ENCODE data around the gene CA10.

CA10 gene

DNA sequence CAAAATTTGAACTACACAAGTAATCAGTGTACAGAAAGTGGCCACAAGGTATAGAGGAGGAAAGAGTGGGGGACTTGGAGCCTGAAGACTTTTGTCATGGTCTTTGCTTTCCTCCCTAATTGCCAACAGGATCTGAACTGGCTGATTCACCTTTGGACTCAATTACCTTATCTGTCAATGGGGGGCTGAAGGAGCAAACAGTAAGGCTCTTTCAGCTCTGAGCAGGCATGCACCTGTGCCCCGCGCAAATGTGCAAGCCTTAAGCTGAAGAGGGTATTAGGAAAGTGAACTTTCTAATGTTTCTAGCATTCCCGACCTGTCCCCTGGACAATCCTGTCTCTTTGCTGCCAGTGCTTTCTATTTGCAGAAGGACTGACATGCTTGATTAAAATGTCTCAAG, 302.7 kb downstream of the CA10 start:
- no peak for DNase-seq

DNA sequence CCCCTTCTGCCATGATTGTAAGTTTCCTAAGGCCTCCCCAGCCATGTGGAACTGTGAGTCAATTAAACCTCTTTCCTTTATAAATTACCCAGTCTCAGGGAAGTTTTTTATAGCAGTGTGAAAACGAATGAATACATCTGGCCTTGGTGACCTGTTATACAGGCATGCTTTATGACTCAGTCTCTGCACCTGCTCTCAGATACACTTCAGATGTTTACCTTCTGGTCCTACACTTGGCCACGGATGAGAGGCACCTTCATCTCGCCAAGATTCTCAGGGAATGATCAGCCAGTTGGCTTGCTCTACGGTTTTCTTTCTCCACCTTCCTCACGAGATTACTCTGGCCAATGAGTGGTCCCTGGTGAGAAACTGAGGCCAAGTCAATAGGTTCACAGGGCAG, 304.7 kb downstream of the CA10 start:
- no peak for DNase-seq

- no peak for DNase-seq
Observed at GRCh38 chr17:51852603-51853002, 305.9 kb downstream of the CA10 start.

- DNase-seq = no peak
Observed at GRCh38 chr17:51850201-51850600, 308.3 kb downstream of the CA10 start.

GRCh38 chr17:51848451-51848850, 310.1 kb downstream of the CA10 start:
- no peak for DNase-seq

GRCh38 chr17:51846566-51846965, 311.9 kb downstream of the CA10 start:
- no peak for DNase-seq

- no peak for DNase-seq
Observed at GRCh38 chr17:51845776-51846175, 312.7 kb downstream of the CA10 start.

DNA sequence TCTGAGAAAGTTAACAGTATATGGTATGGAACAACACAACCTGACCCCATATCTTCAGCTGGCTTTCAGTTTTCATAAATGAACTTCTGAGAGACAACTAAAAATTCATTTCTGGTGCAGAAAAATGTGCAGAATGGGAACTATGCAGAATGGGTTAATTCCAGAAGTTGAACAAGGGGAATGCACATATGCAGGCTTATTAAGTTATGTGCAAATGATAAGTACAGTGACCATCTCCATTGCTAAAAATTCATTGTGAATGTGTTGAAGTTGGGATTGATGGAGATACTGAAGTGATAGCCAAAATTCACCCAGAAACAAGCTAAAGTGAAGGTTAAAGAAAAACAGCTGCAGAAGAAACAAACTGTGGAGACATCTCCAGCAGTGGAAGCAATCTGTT, 315.8 kb downstream of the CA10 start:
- DNase-seq = no peak

DNA sequence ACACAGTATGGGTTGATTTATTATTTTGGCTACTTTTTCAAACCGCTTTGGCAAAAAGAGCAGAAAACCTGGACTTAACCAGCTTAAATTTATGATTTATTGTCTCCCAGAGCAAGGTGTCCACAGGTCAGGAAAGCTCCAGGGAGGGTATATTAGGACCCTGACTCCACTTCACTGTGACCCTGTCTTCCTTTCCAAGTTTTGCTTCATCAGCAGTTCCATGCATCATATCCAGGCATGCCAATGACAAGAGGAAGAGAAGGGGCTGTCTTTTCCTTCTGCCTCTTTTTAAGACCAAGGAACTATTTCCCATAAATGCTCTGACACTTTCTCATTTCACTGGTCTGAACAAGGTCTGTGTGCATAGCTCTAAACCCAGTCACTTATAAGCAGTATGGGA, 316.8 kb downstream of the CA10 start:
- no peak for DNase-seq

- no peak for DNase-seq
Observed at GRCh38 chr17:51840688-51841087, 317.8 kb downstream of the CA10 start.

- no peak for DNase-seq
Observed at GRCh38 chr17:51833620-51834019, 324.9 kb downstream of the CA10 start.

DNA sequence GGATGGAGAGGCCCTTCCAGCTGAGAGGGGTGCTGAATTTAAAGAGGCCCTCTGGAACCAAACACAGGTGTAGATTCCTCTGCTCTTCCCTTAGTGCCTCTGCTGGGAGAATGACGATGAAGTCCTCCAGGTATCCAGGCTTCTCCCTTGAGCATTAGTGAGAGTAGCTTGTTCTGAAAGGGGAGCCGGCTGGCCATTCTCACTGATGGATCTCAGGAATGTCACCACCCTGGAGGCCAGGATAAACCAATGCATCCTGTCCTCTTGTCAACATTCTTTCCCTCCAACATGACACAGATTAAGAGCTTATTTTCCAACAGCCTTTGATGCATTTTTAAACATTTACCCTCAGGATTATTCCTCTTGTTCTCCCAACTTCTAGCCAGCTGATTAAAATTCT, 325.5 kb downstream of the CA10 start:
- no peak for DNase-seq

- DNase-seq = no peak
Observed at GRCh38 chr17:51830886-51831285, 327.6 kb downstream of the CA10 start.

DNA sequence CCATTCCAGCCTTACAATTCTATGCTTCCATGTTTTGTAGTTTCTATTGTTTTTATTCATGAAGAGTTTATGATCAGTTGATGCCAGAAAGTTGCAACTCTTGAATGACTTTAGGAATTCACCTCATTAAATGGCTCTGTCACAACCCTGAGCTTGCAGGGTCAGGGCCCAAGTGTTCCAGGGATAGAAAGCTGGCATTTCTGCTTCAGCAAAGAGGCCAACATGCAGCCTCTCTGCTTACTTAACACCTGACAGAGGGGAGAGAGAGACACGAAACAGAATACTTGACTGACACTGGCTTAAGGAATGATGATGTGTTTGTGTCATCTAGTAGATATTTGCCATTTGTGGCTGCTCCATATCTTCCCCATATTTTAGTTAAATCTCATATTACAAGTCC, 328.1 kb downstream of the CA10 start:
- DNase-seq = no peak

- no peak for DNase-seq
Observed at GRCh38 chr17:51828901-51829300, 329.6 kb downstream of the CA10 start.

GRCh38 chr17:51827140-51827539, 331.4 kb downstream of the CA10 start:
- DNase-seq = no peak

- no peak for DNase-seq
Observed at GRCh38 chr17:51820766-51821165, 337.7 kb downstream of the CA10 start.

GRCh38 chr17:51820252-51820651, 338.3 kb downstream of the CA10 start:
- DNase-seq = no peak

GRCh38 chr17:51819341-51820219, 338.9 kb downstream of the CA10 start:
- no peak for DNase-seq

- DNase-seq = no peak
Observed at GRCh38 chr17:51818777-51819176, 339.7 kb downstream of the CA10 start.

DNA sequence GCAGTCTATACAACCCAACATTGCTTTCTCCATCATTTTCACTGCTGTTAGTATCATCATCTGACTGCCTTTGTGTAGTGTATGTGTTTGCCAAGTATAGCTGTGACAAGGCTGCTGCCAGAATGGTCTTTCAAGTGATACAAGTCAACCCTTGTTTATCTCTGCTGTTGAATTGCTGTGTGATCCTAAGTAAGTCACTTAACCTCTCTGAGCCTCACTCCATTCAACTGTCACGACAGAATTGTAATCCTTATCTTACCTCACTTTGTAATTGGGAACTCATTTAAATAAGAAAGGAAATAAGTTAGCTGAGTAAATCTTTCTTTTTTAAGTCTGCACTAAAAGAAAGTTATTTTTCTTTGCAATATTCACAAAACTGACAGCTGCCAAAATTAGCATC, 340.6 kb downstream of the CA10 start:
- no peak for DNase-seq

DNA sequence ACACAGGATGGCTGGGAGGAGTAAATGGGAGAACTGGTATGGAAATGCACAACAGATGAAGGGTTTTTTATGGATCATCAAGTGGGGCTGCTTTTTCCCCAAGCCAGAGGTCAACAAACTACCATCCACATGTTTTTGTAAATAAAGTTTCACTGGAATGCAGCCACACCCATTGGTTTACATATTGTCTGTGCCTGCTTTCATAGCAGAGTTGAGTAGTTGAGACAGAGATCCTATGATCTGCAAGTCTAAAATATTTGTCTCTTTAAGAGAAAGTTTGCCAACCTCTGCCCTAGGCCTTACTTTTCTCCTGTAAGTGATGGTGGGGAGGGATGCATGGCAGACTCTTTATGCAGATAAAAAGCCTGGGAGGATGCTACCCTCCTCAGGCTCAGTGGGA, 341.4 kb downstream of the CA10 start:
- DNase-seq = no peak

- no peak for DNase-seq
Observed at GRCh38 chr17:51815097-51815496, 343.4 kb downstream of the CA10 start.

DNA sequence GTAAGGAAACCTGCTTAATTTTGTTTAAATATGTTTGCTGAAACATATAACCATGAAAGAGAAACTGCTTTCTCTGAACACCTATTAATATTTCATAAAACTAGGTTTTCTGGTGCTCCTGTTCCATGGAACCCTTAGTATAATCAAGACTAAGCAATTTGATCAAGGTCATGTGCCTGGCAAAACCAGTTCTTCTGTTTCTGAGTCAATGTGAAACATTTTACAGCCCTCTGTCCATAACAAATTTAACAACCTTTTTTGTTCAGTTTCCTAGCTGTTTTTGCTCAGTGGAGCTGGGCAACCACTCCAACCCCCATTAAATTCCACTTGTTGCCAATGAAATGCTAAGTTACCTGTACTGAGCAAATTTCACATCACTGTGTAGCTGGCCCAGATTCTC, 344.0 kb downstream of the CA10 start:
- DNase-seq = no peak

DNA sequence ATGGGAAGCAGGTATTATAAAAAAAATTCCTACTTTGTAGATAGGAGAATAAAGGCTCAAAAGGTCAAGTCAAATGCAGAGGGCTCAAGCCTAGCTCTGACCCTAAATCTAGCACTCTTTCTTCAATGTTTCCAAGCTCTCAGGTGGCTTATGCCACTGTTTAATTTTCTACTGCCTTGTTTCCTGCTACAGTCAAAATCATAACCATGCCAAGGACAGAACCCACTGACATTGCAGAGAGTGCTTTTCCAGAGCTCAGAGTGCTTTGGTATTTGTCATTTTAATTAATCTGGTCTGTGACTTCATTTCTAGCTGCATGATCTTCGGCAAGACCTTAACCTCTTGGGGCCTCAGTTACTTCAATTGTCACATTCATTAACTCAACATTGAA, 344.7 kb downstream of the CA10 start:
- no peak for DNase-seq
